DMS79 treated with DMSO at 0.1 percent for 48 hours (cell line): ENCODE results near the gene EFR3B.

ENCODE experiments used
- DNase-seq: peaks from one replicate; lab custom pipeline; 2025; lab: John Stamatoyannopoulos, UW

The EFR3B gene

DNA sequence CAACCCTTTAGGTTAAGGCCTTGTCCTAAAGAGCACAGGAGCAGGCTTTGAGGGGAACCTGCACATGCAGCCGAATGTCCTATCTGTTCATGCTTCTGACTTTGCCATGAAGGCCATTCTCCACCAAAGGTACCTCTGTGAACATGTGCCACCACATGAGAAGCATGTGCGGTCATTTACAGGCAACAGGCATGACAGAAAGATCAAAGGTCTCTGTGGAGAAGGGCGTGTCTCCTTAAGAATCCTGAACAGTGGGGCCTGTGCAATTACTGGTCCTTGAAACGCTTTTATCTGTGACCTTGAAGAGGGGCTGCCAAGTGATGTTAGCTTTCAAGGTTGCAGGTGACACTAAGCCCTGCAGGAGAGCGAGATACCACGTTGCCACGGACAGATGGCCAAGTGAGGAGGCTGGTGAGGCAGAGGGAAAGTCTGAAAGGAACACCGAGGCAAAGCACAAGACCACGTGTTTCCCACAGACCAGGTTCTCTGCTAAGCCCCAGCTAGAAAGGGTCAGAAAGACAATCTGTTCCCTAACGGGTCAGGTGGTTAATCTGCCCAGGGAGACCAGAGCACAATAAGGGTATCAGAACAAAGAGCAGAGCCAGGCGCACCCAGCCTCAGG is 146.0 kb downstream of the EFR3B start:
- DNase-seq, result peak; percentile 79

DNA sequence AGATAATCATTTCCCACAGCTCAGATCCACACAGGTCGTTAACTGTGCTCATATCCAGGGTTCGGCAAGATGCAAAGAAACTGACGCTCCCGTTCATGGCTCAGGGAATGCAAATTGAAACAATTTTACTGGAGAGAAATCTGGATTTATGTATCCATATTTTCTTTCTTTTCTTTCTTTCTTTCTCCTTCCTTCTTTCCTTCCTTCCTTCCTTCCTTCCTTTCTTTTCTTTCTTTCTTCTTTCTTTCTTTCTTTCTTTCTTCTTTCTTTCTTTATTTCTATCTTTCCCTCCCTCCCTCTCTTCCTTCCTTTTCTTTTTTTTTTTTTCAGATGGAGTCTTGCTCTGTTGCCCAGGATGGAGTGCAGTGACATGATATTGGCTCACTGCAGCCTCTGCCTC is 146.5 kb downstream of the EFR3B start:
- DNase-seq, result no peak

GRCh38 chr2:25190536-25190935 is 148.7 kb downstream of the EFR3B start:
- DNase-seq, result peak; percentile 48

DNA sequence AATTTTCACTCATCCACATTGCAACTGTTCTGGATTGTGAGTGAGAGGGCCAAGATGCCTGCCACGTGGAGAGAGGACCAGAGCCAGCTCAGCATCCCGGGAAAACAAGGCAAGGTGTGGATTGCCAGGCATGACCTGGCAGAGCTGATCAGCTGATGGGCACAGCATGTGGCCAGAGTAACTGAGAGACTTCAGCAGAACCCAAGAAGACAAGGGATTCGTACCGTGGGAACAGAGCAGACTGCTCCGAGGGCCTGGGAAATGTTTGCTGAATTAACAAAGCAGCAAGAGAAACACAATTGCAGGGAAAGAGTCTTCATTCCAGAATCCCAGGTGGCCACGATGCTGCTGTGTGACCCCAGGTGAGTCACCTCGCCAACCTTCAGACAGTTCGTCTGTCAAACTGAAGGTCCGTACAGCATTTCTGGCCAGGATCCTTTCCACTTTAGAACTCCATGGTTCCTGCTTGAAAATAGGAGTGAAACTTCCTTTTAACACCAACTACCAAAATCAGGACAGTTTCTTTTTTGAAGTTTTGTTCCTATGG is 152.8 kb downstream of the EFR3B start:
- no peak for DNase-seq

DNA sequence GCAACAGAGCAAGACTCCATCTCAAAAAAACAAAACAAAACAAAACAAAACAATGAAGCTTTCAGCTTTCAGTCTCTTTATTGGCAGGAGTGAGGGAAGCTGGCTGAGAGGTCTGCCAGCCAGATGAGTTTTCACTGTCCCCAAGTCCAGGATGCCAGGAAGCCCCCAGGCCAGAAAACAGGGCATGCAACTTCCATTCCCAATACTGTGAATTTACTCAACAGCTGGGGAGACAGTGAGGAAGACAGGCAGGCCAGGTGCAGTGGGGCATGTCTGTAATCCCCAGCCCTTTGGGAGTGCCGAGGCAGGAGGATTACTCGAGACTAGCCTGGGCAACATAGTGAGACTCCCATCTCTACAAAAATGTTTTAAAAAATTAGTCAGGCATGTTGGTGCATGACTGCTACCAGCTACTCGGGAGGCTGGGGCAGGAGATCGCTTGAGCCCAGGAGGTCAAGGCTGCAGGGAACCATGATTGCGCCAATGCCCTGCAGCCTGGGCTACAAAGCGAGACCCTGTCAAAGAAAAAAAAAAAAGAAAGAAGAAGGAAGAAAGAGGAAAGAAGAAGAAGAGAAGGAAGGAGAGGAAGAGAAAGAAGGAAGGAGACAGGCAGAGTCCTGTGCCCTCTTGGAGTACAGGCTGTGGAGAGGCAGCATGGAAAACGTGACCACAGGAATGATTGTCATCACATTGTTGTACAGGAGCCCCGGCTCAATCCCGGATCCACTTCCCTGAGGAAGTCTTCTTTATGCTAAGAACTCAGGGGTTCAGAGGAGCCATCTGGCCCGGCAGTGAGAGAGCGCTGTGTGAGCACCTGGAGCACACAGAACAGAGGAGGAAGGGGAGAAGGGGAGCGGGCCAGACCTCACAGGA is 155.7 kb downstream of the EFR3B start:
- DNase-seq, result no peak

GRCh38 chr2:25198209-25198525 is 156.3 kb downstream of the EFR3B start:
- no peak for DNase-seq

GRCh38 chr2:25198576-25198975 is 156.7 kb downstream of the EFR3B start:
- DNase-seq, result no peak

- no peak for DNase-seq
Measured at GRCh38 chr2:25201265-25201664, 159.4 kb downstream of the EFR3B start.

DNA sequence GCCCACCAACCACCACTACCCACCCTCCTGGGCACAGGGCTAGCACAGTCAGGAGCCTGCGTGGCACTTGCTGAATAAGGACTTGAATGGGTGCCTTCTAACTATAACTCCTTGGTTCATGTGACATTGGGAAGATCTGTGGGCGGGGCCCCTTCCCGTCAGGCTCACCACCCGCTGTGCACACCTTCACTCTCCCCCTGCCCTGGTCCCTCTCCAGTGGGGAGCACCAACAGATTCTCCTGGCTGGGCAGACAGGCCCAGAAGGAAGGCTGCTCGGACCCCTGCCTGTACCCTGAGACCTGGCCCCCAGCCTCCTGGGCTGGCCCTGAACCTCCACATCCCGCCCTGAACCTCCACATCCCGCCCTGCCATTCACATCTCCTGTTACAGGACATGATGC is 159.9 kb downstream of the EFR3B start:
- no peak for DNase-seq

GRCh38 chr2:25202275-25202674 is 160.4 kb downstream of the EFR3B start:
- DNase-seq, result no peak

GRCh38 chr2:25204190-25204838 is 162.4 kb downstream of the EFR3B start:
- no peak for DNase-seq

DNA sequence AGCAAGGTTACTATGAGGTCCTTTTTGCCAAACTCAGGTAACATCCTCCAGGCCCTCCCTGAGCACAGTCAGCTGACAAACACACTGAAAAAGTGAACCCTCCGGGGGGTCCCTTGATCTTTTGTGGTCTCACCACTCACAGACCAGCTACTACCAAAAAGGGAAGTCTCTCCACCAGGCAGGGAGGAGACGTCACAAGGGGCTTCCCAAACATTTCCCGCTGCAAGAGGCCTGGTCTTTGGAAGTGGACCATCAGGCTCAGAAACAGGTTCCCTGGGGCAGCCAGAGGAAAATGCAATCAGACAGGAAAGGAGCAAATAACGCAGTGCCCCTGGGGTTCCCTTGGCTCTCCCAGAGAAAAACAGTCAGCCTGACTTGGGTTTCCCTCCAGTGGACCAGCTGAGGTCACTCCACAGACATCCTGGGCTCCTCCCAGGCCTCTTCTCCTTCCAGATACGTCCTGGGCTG is 165.2 kb downstream of the EFR3B start:
- DNase-seq, result no peak
